T-helper 2 cell (primary cell): Measurements from ENCODE around the gene HERC2.
"Not testable (repeated sequence)": the region's sequence is repeated elsewhere in the genome, so short reads cannot be mapped to it uniquely, and the experiment has no call there.

Experiments
- DNase-seq, 5 experiments: peaks; one replicate each; pipeline versions ENCODE4 v3.0.0 to v3.0.0-alpha.2; 2012 to 2022
- total RNA-seq, 2 donors: gene quantifications; one replicate each; lab custom pipeline; 2026; lab: John Stamatoyannopoulos, UW

HERC2 gene
- 114 to 146 reads per million in 2 donors for total RNA-seq

- not testable (repeated sequence) for DNase-seq
These were observed at the start of gene HERC2 for GRCh38 chr15:28322129-28322588. TSS of gene HERC2 (minus strand) at chr15:28322179. CDS start at chr15:28321433, 746 bp downstream.

GRCh38 chr15:28365502-28365901 lies 43.5 kb upstream of the HERC2 start:
- not testable (repeated sequence) for DNase-seq

GRCh38 chr15:28357984-28358383 lies 36.0 kb upstream of the HERC2 start, which contains the start of gene GOLGA6L24:
TSS of gene GOLGA6L24 (minus strand) at chr15:28358084. CDS start at chr15:28358023, 61 bp downstream.
- DNase-seq, result not testable (repeated sequence)

- peak in 2 of 5 experiments; percentile 4 to 6 for DNase-seq
These were observed 461 bp downstream of the HERC2 start for GRCh38 chr15:28321358-28322078.

- not testable (repeated sequence) for DNase-seq
These were observed 2.3 kb downstream of the HERC2 start for GRCh38 chr15:28319725-28320124.

GRCh38 chr15:28318828-28319227 lies 3.2 kb downstream of the HERC2 start:
- DNase-seq, result not testable (repeated sequence)

- DNase-seq, result not testable (repeated sequence)
These were observed 3.9 kb downstream of the HERC2 start for GRCh38 chr15:28318122-28318521.

GRCh38 chr15:28316958-28317357 lies 5.0 kb downstream of the HERC2 start:
- DNase-seq, result not testable (repeated sequence)

GRCh38 chr15:28310454-28310853 lies 11.5 kb downstream of the HERC2 start:
- not testable (repeated sequence) for DNase-seq

GRCh38 chr15:28308718-28309117 lies 13.3 kb downstream of the HERC2 start:
- not testable (repeated sequence) for DNase-seq

- not testable (repeated sequence) for DNase-seq
These were observed 16.3 kb downstream of the HERC2 start for GRCh38 chr15:28305700-28306099.

- not testable (repeated sequence) for DNase-seq
These were observed 24.5 kb downstream of the HERC2 start for GRCh38 chr15:28297434-28297833.

- DNase-seq, result not testable (repeated sequence)
These were observed 25.2 kb downstream of the HERC2 start for GRCh38 chr15:28296814-28297213.

GRCh38 chr15:28295009-28295563 lies 26.9 kb downstream of the HERC2 start:
- DNase-seq, result not testable (repeated sequence)

- DNase-seq, result not testable (repeated sequence)
These were observed 27.4 kb downstream of the HERC2 start for GRCh38 chr15:28294560-28294959.

- no peak for DNase-seq
These were observed 32.1 kb downstream of the HERC2 start for GRCh38 chr15:28289694-28290463.

GRCh38 chr15:28288830-28289693 lies 32.9 kb downstream of the HERC2 start:
- not testable (repeated sequence) for DNase-seq

- not testable (repeated sequence) for DNase-seq
These were observed 35.3 kb downstream of the HERC2 start for GRCh38 chr15:28286659-28287058.

GRCh38 chr15:28286031-28286430 lies 35.9 kb downstream of the HERC2 start:
- no peak for DNase-seq

- DNase-seq, result no peak
These were observed 40.1 kb downstream of the HERC2 start for GRCh38 chr15:28281876-28282275.

GRCh38 chr15:28274635-28275034 lies 47.3 kb downstream of the HERC2 start:
- DNase-seq, result no peak
